ENCODE data around the gene PSAPL1. TPM values are rescaled to one million over a fixed set of nuclear protein-coding genes. Genes with fewer than 3 reads are reported as not detected.

Gene PSAPL1
- total RNA-seq, 4 donors from 2014 or later: not detected

GRCh38 chr4:7451800-7452199 lies 17.1 kb upstream of the PSAPL1 start:
- Histone ChIP-seq H3K36me3 (no peaks in the 10 kb centered on the region), H3K27ac (no peak overlapping the region), H3K4me1 (peaks cover 5 to 11% of the 10 kb centered on the region in 2 donors), H3K27me3 (no peaks in the 10 kb centered on the region), H3K4me3 (replicated peaks in 1 of 3) (no peak overlapping the region), H3K9me3 (no peaks in the 10 kb centered on the region)
- no peak for DNase-seq
- WGBS, 2 donors: 82 to 83% methylated on average over 5 to 6 of the region's 6 CpGs
- intact Hi-C loops (cut with DNase I): no loop called here
- TF ChIP-seq, protein P1, sequence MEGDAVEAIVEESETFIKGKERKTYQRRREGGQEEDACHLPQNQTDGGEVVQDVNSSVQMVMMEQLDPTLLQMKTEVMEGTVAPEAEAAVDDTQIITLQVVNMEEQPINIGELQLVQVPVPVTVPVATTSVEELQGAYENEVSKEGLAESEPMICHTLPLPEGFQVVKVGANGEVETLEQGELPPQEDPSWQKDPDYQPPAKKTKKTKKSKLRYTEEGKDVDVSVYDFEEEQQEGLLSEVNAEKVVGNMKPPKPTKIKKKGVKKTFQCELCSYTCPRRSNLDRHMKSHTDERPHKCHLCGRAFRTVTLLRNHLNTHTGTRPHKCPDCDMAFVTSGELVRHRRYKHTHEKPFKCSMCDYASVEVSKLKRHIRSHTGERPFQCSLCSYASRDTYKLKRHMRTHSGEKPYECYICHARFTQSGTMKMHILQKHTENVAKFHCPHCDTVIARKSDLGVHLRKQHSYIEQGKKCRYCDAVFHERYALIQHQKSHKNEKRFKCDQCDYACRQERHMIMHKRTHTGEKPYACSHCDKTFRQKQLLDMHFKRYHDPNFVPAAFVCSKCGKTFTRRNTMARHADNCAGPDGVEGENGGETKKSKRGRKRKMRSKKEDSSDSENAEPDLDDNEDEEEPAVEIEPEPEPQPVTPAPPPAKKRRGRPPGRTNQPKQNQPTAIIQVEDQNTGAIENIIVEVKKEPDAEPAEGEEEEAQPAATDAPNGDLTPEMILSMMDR (IDR thresholded peaks at IDR 0.05): no peak
- no peak for TF ChIP-seq POLR2A (IDR thresholded peaks at IDR 0.05)

- intact Hi-C loops (cut with DNase I): no loop called here
- H3K36me3 ChIP-seq: no peaks in the 10 kb centered on the region
- H3K27me3 ChIP-seq: no peaks in the 10 kb centered on the region
- no peak for DNase-seq
- peaks cover 1 to 7% of the 10 kb centered on the region in 2 donors for H3K4me1 ChIP-seq
- WGBS, 2 donors: 40% methylated on average over 1 of the region's 2 CpGs; no CpG with 5 or more reads in 1 of the 2 donors
- no peak overlapping the region for H3K4me3 ChIP-seq (replicated peaks in 1 of 3)
- no peak overlapping the region for H3K27ac ChIP-seq
- TF ChIP-seq POLR2A (IDR thresholded peaks at IDR 0.05): no peak
- TF ChIP-seq, protein P1 (IDR thresholded peaks at IDR 0.05): no peak
- no peaks in the 10 kb centered on the region for H3K9me3 ChIP-seq
These were observed 16.7 kb upstream of the PSAPL1 start for GRCh38 chr4:7451434-7451789.

- Histone ChIP-seq H3K4me3 (replicated peaks in 1 of 3) (no peak overlapping the region), H3K36me3 (no peaks in the 10 kb centered on the region), H3K27me3 (no peaks in the 10 kb centered on the region), H3K4me1 (peaks cover 0 to 2% of the 10 kb centered on the region in 2 donors), H3K27ac (no peak overlapping the region), H3K9me3 (no peaks in the 10 kb centered on the region)
- DNase-seq: no peak
- intact Hi-C loops (cut with DNase I): no loop called here
- WGBS, 2 donors: 81 to 86% methylated on average over 5 of the region's 5 CpGs
- no peak for TF ChIP-seq POLR2A (IDR thresholded peaks at IDR 0.05)
- TF ChIP-seq, protein P1 (IDR thresholded peaks at IDR 0.05): no peak
These were observed 16.2 kb upstream of the PSAPL1 start for GRCh38 chr4:7450775-7451433.

- Histone ChIP-seq H3K9me3 (no peaks in the 10 kb centered on the region), H3K27ac (no peak overlapping the region), H3K4me3 (replicated peaks in 1 of 3) (no peak overlapping the region), H3K36me3 (no peaks in the 10 kb centered on the region), H3K4me1 (no peaks in the 10 kb centered on the region), H3K27me3 (no peaks in the 10 kb centered on the region)
- intact Hi-C loops (cut with DNase I): no loop called here
- no peak for DNase-seq
- WGBS, 2 donors: 72 to 83% methylated on average over 13 to 16 of the region's 16 CpGs
- no peak for TF ChIP-seq POLR2A (IDR thresholded peaks at IDR 0.05)
- TF ChIP-seq, protein P1 (IDR thresholded peaks at IDR 0.05): no peak
These were observed 13.3 kb upstream of the PSAPL1 start for GRCh38 chr4:7448036-7448435.

- TF ChIP-seq, protein P1 (IDR thresholded peaks at IDR 0.05): no peak
- TF ChIP-seq POLR2A (IDR thresholded peaks at IDR 0.05): no peak
- no peak for DNase-seq
- 96 to 98% methylated on average over 3 of the region's 3 CpGs for WGBS, 2 donors
- Histone ChIP-seq H3K9me3 (no peaks in the 10 kb centered on the region), H3K36me3 (no peaks in the 10 kb centered on the region), H3K4me3 (replicated peaks in 1 of 3) (no peak overlapping the region), H3K4me1 (no peaks in the 10 kb centered on the region), H3K27me3 (no peaks in the 10 kb centered on the region), H3K27ac (no peak overlapping the region)
- intact Hi-C loops (cut with DNase I): no loop called here
These were observed 12.5 kb upstream of the PSAPL1 start for GRCh38 chr4:7447236-7447635.
